Embryonic facial prominence (tissue), 1 donor: ENCODE data around the gene MYT1.
"Not testable (repeated sequence)": the region's sequence is repeated elsewhere in the genome, so short reads cannot be mapped to it uniquely, and the experiment has no call there.

Experiments
- DNase-seq: peaks from one replicate; pipeline ENCODE4 v3.0.0-alpha.2; 2016; ENCODE audit errors: extremely low spot score

MYT1 gene

GRCh38 chr20:64164123-64164836, at the start of gene MYT1:
MYT1 (plus strand) TSS chr20:64164452; CDS start chr20:64198862, 34,410 bp downstream.
- DNase-seq: no peak

GRCh38 chr20:64115171-64115911, 48.9 kb upstream of the MYT1 start:
- DNase-seq: no peak

- DNase-seq: no peak
Observed at GRCh38 chr20:64116016-64116415, 48.2 kb upstream of the MYT1 start.

- DNase-seq: no peak
Observed at GRCh38 chr20:64116541-64117431, 47.5 kb upstream of the MYT1 start.

GRCh38 chr20:64117432-64117777, 46.8 kb upstream of the MYT1 start:
- not testable (repeated sequence) for DNase-seq

- no peak for DNase-seq
Observed at GRCh38 chr20:64119301-64119680, 45.0 kb upstream of the MYT1 start.

GRCh38 chr20:64119681-64120341, 44.4 kb upstream of the MYT1 start:
- no peak for DNase-seq

- DNase-seq: no peak
Observed at GRCh38 chr20:64121586-64121985, 42.7 kb upstream of the MYT1 start.

- not testable (repeated sequence) for DNase-seq
Observed at GRCh38 chr20:64122927-64123326, 41.3 kb upstream of the MYT1 start.

GRCh38 chr20:64123517-64123916, 40.7 kb upstream of the MYT1 start:
- DNase-seq: not testable (repeated sequence)

- no peak for DNase-seq
Observed at GRCh38 chr20:64129146-64129782, 35.0 kb upstream of the MYT1 start.

- DNase-seq: no peak
Observed at GRCh38 chr20:64130271-64130670, 34.0 kb upstream of the MYT1 start.

- no peak for DNase-seq
Observed at GRCh38 chr20:64130876-64131275, 33.4 kb upstream of the MYT1 start.

- no peak for DNase-seq
Observed at GRCh38 chr20:64131406-64131805, 32.8 kb upstream of the MYT1 start.

- DNase-seq: no peak
Observed at GRCh38 chr20:64133951-64134407, 30.3 kb upstream of the MYT1 start.

GRCh38 chr20:64134744-64135143, 29.5 kb upstream of the MYT1 start:
- DNase-seq: not testable (repeated sequence)

- DNase-seq: no peak
Observed at GRCh38 chr20:64136004-64136710, 28.1 kb upstream of the MYT1 start.

- DNase-seq: no peak
Observed at GRCh38 chr20:64137598-64138031, 26.6 kb upstream of the MYT1 start.

GRCh38 chr20:64138276-64138815, 25.9 kb upstream of the MYT1 start:
- no peak for DNase-seq
